H9 (cell line): ENCODE results near the gene PC. TPM values are rescaled to one million over a fixed set of nuclear protein-coding genes. Genes with fewer than 3 reads are reported as not detected.

ENCODE experiments used
- DNase-seq: peaks from one replicate; pipeline ENCODE4 v3.0.0-alpha.2; 2017
- H2AFZ ChIP-seq: one replicate; pipeline ENCODE4 v1.6.1; 2013; ENCODE audit warnings: mild to moderate bottlenecking, low read length, control low read depth, moderate library complexity
- H2AK5ac ChIP-seq: 2 replicates; pipeline ENCODE4 v1.6.1; 2013; ENCODE audit warnings: low read length, control low read depth, mixed read lengths; ENCODE audit not compliant: insufficient read length
- H2BK120ac ChIP-seq: one replicate; pipeline ENCODE4 v1.6.1; 2013; ENCODE audit warnings: low read depth, mild to moderate bottlenecking, low read length, control low read depth, inconsistent platforms; ENCODE audit not compliant: poor library complexity, severe bottlenecking
- H2BK12ac ChIP-seq: 2 replicates; pipeline ENCODE4 v1.6.1; 2013; ENCODE audit warnings: low read length, control low read depth, mixed read lengths, low read depth; ENCODE audit not compliant: insufficient read length
- H2BK15ac ChIP-seq: 2 replicates; pipeline ENCODE4 v1.6.1; 2013; ENCODE audit warnings: low read depth, low read length, control low read depth
- H2BK20ac ChIP-seq: one replicate; pipeline ENCODE4 v1.6.1; 2013; ENCODE audit warnings: low read depth, mild to moderate bottlenecking, low read length, control low read depth, inconsistent platforms; ENCODE audit not compliant: poor library complexity, severe bottlenecking
- H2BK5ac ChIP-seq: 2 replicates; pipeline ENCODE4 v1.6.1; 2013; ENCODE audit warnings: low read length, control low read depth, mixed read lengths; ENCODE audit not compliant: insufficient read length
- H3K14ac ChIP-seq: 2 replicates; pipeline ENCODE4 v1.6.1; 2013; ENCODE audit warnings: low read length, control low read depth; ENCODE audit not compliant: insufficient read depth
- H3K18ac ChIP-seq: 2 replicates; pipeline ENCODE4 v1.6.1; 2013; ENCODE audit warnings: low read depth, mild to moderate bottlenecking, mixed read lengths, low read length, control low read depth; ENCODE audit not compliant: insufficient read length
- H3K23ac ChIP-seq: 2 replicates; pipeline ENCODE4 v1.6.1; 2013; ENCODE audit warnings: low read length, control low read depth, mixed read lengths, low read depth; ENCODE audit not compliant: insufficient read length
- H3K23me2 ChIP-seq: 2 replicates; pipeline ENCODE4 v1.6.1; 2013; ENCODE audit warnings: low read depth, mild to moderate bottlenecking, mixed read lengths, low read length, control low read depth; ENCODE audit not compliant: insufficient read length, poor library complexity, severe bottlenecking
- H3K27ac ChIP-seq: 2 replicates; pipeline ENCODE4 v1.5.1; 2013; ENCODE audit warnings: low read length, control low read depth, mixed read lengths, low read depth; ENCODE audit not compliant: insufficient read length
- H3K27me3 ChIP-seq: 2 replicates; pipeline ENCODE4 v1.6.1; 2013; ENCODE audit warnings: low read length, control low read depth, inconsistent platforms; ENCODE audit not compliant: insufficient read depth
- H3K4ac ChIP-seq: 2 replicates; pipeline ENCODE4 v1.6.1; 2013; ENCODE audit warnings: low read depth, mild to moderate bottlenecking, control low read depth, inconsistent platforms, low read length, moderate library complexity
- H3K4me1 ChIP-seq: 2 replicates; pipeline ENCODE4 v1.6.1; 2013; ENCODE audit warnings: low read length, control low read depth, inconsistent platforms; ENCODE audit not compliant: insufficient read depth
- H3K4me2 ChIP-seq: 2 replicates; pipeline ENCODE4 v1.6.1; 2013; ENCODE audit warnings: low read length, control low read depth, mixed read lengths; ENCODE audit not compliant: insufficient read length, insufficient read depth
- H3K56ac ChIP-seq: 2 replicates; pipeline ENCODE4 v1.6.1; 2013; ENCODE audit warnings: low read depth, mild to moderate bottlenecking, mixed read lengths, low read length, control low read depth; ENCODE audit not compliant: insufficient read length
- H3K79me1 ChIP-seq: 2 replicates; pipeline ENCODE4 v1.6.1; 2013; ENCODE audit warnings: low read depth, mild to moderate bottlenecking, moderate library complexity, low read length, control low read depth, inconsistent platforms; ENCODE audit not compliant: insufficient read depth, poor library complexity, severe bottlenecking
- H3K79me2 ChIP-seq: 2 replicates; pipeline ENCODE4 v1.6.1; 2013; ENCODE audit warnings: low read length, control low read depth, inconsistent platforms; ENCODE audit not compliant: insufficient read depth
- H3K9ac ChIP-seq: 2 replicates; pipeline ENCODE4 v1.6.1; 2013; ENCODE audit warnings: low read length, control low read depth, mixed read lengths; ENCODE audit not compliant: insufficient read length; ENCODE audit errors: extremely low read depth
- H3K9me3 ChIP-seq: one replicate; pipeline ENCODE4 v1.6.1; 2013; ENCODE audit warnings: low read depth, low read length, inconsistent platforms; ENCODE audit not compliant: control insufficient read depth
- H3T11ph ChIP-seq: one replicate; pipeline ENCODE4 v1.6.1; 2013; ENCODE audit warnings: mild to moderate bottlenecking, low read length, control low read depth, inconsistent platforms
- H4K20me1 ChIP-seq: one replicate; pipeline ENCODE4 v1.6.1; 2013; ENCODE audit not compliant: control insufficient read depth, insufficient read length, insufficient read depth
- H4K5ac ChIP-seq: 2 replicates; pipeline ENCODE4 v1.6.1; 2013; ENCODE audit warnings: low read depth, mild to moderate bottlenecking, mixed read lengths, low read length, control low read depth; ENCODE audit not compliant: insufficient read length
- H4K8ac ChIP-seq: replicated peaks from 2 replicates; pipeline ENCODE4 v1.6.1; 2013; ENCODE audit warnings: low read length, control low read depth, mixed read lengths, low read depth; ENCODE audit not compliant: insufficient read length
- H4K91ac ChIP-seq: 2 replicates; pipeline ENCODE4 v1.6.1; 2013; ENCODE audit warnings: low read depth, mild to moderate bottlenecking, moderate library complexity, mixed read lengths, low read length, control low read depth; ENCODE audit not compliant: insufficient read length
- H3K27ac Mint-ChIP-seq, 3 experiments: 2 replicates in 2 of 3; 3 replicates in 1 of 3; pipeline ENCODE4 v1.8.0; 2020 to 2021; ENCODE audit warnings: mixed read lengths in 3 of 3, mild to moderate bottlenecking in 1 of 3, moderate library complexity in 1 of 3
- H3K27me3 Mint-ChIP-seq: 2 replicates; pipeline ENCODE4 v1.8.0; 2021; ENCODE audit warnings: low read depth, mild to moderate bottlenecking, moderate library complexity, mixed read lengths
- H3K36me3 Mint-ChIP-seq, 3 experiments: 2 replicates in 2 of 3; 3 replicates in 1 of 3; pipeline ENCODE4 v1.8.0; 2020 to 2021; ENCODE audit warnings: low read depth in 3 of 3, mixed read lengths in 3 of 3; ENCODE audit not compliant: insufficient read depth in 1 of 3
- H3K4me1 Mint-ChIP-seq, 2 experiments: 2 replicates each; pipeline ENCODE4 v1.8.0; 2020; ENCODE audit warnings: mixed read lengths in 2 of 2
- H3K4me3 Mint-ChIP-seq, 2 experiments: 2 replicates in 1 of 2; 3 replicates in 1 of 2; pipeline ENCODE4 v1.8.0; 2020 to 2021; ENCODE audit warnings: mild to moderate bottlenecking in 2 of 2, mixed read lengths in 2 of 2, moderate library complexity in 1 of 2
- H3K9me3 Mint-ChIP-seq, 2 experiments: 2 replicates in 1 of 2; 3 replicates in 1 of 2; pipeline ENCODE4 v1.8.0; 2020; ENCODE audit warnings: mild to moderate bottlenecking in 2 of 2, mixed read lengths in 2 of 2, moderate library complexity in 1 of 2
- WGBS: extraction: QIAGEN DNeasy Blood & Tissue Kit; methylation state at CpG from one replicate; pipeline ENCODE4 v1.1.7; 2013; ENCODE audit warnings: missing lambda C conversion rate, low lambda C conversion rate, mixed read lengths; ENCODE audit not compliant: insufficient read length; ENCODE audit errors: extremely low coverage; 5-methylcytosine and 5-hydroxymethylcytosine counted together
- total RNA-seq: library from RNA; stranded (reverse); gene quantifications from 2 replicates; pipeline ENCODE4 v1.2.1, GENCODE V29; 2021
- TF ChIP-seq, protein P1 (sequence below): fragments of 200-600 bp; sonication (generic); conservative IDR thresholded peaks from 3 replicates; pipeline ENCODE4 v1.8.0; 2021; ENCODE audit warnings: antibody characterized with exemption, mild to moderate bottlenecking

PC gene
- total RNA-seq, 1 experiment from 2014 or later = 32.6 TPM

- TF ChIP-seq, protein P1, sequence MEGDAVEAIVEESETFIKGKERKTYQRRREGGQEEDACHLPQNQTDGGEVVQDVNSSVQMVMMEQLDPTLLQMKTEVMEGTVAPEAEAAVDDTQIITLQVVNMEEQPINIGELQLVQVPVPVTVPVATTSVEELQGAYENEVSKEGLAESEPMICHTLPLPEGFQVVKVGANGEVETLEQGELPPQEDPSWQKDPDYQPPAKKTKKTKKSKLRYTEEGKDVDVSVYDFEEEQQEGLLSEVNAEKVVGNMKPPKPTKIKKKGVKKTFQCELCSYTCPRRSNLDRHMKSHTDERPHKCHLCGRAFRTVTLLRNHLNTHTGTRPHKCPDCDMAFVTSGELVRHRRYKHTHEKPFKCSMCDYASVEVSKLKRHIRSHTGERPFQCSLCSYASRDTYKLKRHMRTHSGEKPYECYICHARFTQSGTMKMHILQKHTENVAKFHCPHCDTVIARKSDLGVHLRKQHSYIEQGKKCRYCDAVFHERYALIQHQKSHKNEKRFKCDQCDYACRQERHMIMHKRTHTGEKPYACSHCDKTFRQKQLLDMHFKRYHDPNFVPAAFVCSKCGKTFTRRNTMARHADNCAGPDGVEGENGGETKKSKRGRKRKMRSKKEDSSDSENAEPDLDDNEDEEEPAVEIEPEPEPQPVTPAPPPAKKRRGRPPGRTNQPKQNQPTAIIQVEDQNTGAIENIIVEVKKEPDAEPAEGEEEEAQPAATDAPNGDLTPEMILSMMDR = no peak
- Mint-ChIP-seq H3K36me3 (no peaks in the 10 kb centered on the region), H3K27ac (peak overlapping the region in 1 of 3 experiments; percentile 22; a peak in 2 of 7 replicates), H3K27me3 (no peaks in the 10 kb centered on the region), H3K4me1 (peaks cover 34 to 47% of the 10 kb centered on the region in 2 experiments), H3K9me3 (no peaks in the 10 kb centered on the region; a peak in 2 of 5 replicates), H3K4me3 (no peak overlapping the region; a peak in 1 of 5 replicates)
- DNase-seq = no peak
- H3K9me3 ChIP-seq = no peaks in the 10 kb centered on the region
- H3K79me1 ChIP-seq = no peaks in the 10 kb centered on the region
- H2AK5ac ChIP-seq = no peak overlapping the region
- H2BK120ac ChIP-seq = no peak overlapping the region
- no peak overlapping the region for H3K56ac ChIP-seq
- H3K4me1 ChIP-seq = peaks cover 5% of the 10 kb centered on the region; the same call in 1 of the 2 replicates
- H2AFZ ChIP-seq = no peak overlapping the region
- no peak overlapping the region for H3K23ac ChIP-seq
- H2BK5ac ChIP-seq = no peak overlapping the region
- no CpG with 5 or more reads among the region's 2 CpGs for WGBS
- no peaks in the 10 kb centered on the region for H3K23me2 ChIP-seq
- no peak overlapping the region for H4K8ac ChIP-seq
- H3K79me2 ChIP-seq = no peaks in the 10 kb centered on the region
- no peak overlapping the region for H2BK12ac ChIP-seq
- no peak overlapping the region for H3K27ac ChIP-seq
- H2BK15ac ChIP-seq = no peak overlapping the region
- no peak overlapping the region for H4K5ac ChIP-seq
- no peaks in the 10 kb centered on the region for H4K20me1 ChIP-seq
- H3T11ph ChIP-seq = no peak overlapping the region
- H2BK20ac ChIP-seq = no peak overlapping the region
- H3K9ac ChIP-seq = no peak overlapping the region
- no peak overlapping the region for H3K18ac ChIP-seq
- no peak overlapping the region for H3K14ac ChIP-seq
- H4K91ac ChIP-seq = no peak overlapping the region
- no peak overlapping the region for H3K4ac ChIP-seq
- H3K4me2 ChIP-seq = no peak overlapping the region
- no peaks in the 10 kb centered on the region for H3K27me3 ChIP-seq
Measured at GRCh38 chr11:66894141-66894540, 64.0 kb downstream of the PC start.
